Brain pericyte (primary cell): Measurements from ENCODE around the gene MYO5A.

Experiments used
- DNase-seq: peaks from one replicate; pipeline ENCODE4 v3.0.0-alpha.2; 2012; ENCODE audit warnings: low read depth, low spot score

The MYO5A gene

GRCh38 chr15:52331490-52332240, 197.0 kb downstream of the MYO5A start:
- no peak for DNase-seq

DNA sequence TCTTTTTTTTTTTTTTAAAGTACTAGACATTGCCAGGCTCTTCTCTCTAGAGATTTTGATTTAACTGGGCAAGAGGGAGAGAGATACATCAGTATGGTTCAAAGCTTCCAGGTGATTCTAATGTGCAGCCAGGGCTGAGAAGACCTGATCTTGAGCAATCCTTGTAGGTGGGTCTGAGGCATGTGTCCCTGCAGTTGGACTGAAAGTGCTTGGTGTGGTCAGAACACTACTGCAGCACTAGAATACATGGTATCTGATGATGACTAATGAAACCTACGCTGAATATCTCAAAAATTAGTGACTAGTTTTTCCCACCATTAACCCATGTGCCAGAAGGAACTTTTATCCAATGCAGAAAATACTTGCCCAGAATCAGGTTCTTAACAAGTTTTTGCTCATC, 198.7 kb downstream of the MYO5A start:
- no peak for DNase-seq

DNA sequence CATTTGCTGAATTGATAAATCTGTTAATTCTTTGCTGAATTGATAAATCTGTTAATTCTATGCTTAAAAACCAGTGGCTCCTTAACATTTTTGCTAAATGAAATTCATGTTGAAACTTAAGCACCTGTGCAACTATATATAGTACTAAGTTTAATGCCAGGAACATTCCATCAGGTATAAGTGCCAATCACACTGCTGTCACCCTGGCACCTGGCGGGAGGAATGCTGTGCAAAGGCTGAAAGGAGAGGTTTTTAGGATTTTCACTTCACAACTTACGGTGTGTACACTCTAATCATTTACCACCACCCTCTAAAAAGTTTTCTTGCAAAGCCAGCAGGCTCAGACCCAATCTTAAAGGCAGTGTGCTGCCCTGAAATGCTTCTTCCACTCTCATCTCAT, 199.5 kb downstream of the MYO5A start:
- no peak for DNase-seq

DNA sequence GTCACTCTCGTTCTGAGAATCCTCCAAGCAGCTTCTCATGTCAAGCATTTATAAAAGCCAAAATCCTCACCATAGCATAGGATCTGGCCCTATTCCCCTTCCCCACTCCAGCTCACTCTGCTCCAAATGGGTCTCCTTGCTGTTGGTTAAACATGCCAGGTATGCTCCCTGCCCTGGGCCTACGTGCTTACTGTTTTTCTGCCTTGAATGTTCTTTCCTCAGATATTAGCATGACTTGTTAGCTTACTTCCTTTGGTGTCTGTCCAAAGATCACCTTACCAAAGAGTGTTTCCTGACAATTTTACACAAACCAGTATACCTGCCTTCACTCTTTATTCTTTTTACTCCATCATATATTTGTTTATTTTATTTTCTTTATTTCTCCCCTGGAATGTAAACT, 200.0 kb downstream of the MYO5A start:
- no peak for DNase-seq

GRCh38 chr15:52326756-52327155, 201.9 kb downstream of the MYO5A start:
- DNase-seq = no peak

- DNase-seq = no peak
Observed at GRCh38 chr15:52324109-52324508, 204.6 kb downstream of the MYO5A start.

GRCh38 chr15:52318729-52319500, 209.8 kb downstream of the MYO5A start:
- no peak for DNase-seq

DNA sequence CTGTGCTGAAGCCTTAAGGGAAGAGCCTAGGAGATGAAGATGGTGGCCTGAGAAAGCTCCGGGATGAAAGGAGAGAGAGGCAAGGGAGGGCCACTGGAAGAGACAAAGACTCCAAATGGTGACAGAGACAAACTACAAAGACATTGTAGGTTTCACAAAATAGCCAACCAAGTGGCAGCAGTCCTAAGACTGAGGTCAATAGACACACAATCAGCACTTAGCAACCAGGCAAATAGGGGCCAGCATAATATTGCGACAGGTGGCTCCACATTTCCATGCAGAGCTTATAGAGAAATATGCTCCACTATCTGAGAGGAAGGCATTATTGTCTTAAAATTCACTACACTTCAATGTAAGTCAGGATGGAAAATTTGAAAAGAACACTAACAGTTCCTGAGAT, 211.0 kb downstream of the MYO5A start:
- DNase-seq = no peak

- no peak for DNase-seq
Observed at GRCh38 chr15:52317022-52317421, 211.7 kb downstream of the MYO5A start.

DNA sequence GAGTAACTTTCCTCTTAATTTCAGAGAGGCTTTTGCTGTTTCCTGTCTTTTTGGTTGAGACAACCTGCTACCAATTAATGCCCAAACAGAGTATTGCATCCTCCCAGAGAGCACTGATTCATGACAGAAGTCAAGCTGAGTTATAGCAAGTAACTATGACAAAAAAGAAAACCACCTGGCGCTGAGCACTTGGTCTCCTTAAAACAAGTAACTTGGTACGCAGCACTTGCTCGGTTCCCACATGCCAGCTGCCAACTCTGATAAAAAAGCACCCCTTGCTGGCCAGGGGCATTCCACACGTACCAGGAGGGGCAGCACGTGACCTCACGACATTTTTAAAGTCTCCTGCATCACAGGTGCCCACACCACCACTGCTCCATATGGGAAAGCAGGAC, 219.5 kb downstream of the MYO5A start:
- DNase-seq = no peak

GRCh38 chr15:52308446-52309153, 220.1 kb downstream of the MYO5A start:
- DNase-seq = no peak

GRCh38 chr15:52307847-52308246, 220.8 kb downstream of the MYO5A start:
- DNase-seq = no peak

GRCh38 chr15:52306270-52306669, 222.4 kb downstream of the MYO5A start:
- DNase-seq = no peak

- no peak for DNase-seq
Observed at GRCh38 chr15:52303093-52303772, 225.4 kb downstream of the MYO5A start.

GRCh38 chr15:52301265-52301847, 227.3 kb downstream of the MYO5A start:
- DNase-seq = no peak

- no peak for DNase-seq
Observed at GRCh38 chr15:52295421-52296001, 233.2 kb downstream of the MYO5A start, which contains the start of gene MYO5C. MYO5C (minus strand) TSS chr15:52295804; CDS start chr15:52295636, 168 bp downstream.

GRCh38 chr15:52294881-52295420, 233.7 kb downstream of the MYO5A start:
- no peak for DNase-seq

DNA sequence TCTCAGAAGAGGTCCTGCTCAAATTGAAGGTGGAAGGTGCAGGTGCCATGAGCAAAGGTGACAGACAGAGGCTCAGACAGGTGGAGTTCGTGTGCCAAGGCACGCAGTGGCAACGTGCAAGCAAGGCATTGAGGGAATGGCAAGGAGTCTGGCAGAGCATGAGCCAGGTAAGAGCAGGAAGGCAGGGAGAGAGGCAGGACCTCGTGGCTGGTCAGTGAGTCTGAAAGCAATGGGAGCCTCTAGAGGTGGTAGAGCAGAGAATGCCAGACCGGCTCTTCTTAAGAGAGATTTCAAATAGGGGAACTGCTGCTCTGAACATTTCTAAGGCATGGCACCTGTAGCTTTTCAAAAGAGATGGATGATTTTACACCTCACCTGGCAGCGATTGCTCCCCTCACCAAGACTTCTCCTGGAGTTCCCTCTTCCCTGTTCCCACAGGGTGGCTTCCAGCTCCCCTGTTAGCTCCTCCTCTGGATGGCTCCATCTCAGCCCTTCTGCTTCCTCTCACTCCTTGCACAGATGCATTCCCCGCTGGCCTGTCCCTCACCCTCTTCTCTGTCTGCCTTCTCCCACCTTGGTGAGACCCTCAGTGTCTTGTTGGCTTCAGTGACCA, 235.8 kb downstream of the MYO5A start:
- no peak for DNase-seq

- no peak for DNase-seq
Observed at GRCh38 chr15:52291204-52291603, 237.5 kb downstream of the MYO5A start.

DNA sequence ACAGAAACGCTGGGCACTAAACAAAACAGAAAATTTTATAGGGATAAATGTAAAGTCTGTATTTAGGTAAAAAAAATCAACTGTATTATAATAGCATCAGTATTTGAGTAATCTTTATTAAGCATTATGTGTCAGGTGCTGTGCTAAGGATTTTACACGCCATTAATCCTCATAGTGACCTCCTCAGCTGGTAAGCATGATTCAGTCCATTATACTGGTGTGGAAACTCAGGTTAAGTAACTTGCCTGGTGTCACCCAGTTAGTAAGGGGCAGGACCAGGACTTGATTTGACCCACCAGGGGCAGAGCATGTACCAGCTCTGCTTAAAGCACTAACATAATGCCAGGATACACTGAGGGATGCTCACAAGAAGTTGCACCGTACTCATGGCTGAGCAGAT, 237.9 kb downstream of the MYO5A start:
- DNase-seq = no peak
